HUES64 (cell line): ENCODE results near the gene SDHAF1.
A peak's percentile ranks its signal among the peaks of the same experiment; 100 is the strongest.
"Not testable (repeated sequence)": the region's sequence is repeated elsewhere in the genome, so short reads cannot be mapped to it uniquely, and the experiment has no call there.

Experiments
- H3K27ac ChIP-seq: 2 replicates; pipeline ENCODE4 v1.7.0; 2013; ENCODE audit warnings: low read depth, low read length, inconsistent platforms
- H3K27me3 ChIP-seq: 2 replicates; pipeline ENCODE4 v1.6.1; 2013; ENCODE audit warnings: mild to moderate bottlenecking, low read length; ENCODE audit not compliant: insufficient read depth
- H3K36me3 ChIP-seq: 2 replicates; pipeline ENCODE4 v1.6.1; 2013; ENCODE audit warnings: mild to moderate bottlenecking, low read length; ENCODE audit not compliant: insufficient read depth
- H3K4me1 ChIP-seq: 2 replicates; pipeline ENCODE4 v1.6.1; 2013; ENCODE audit warnings: mild to moderate bottlenecking, low read length, moderate library complexity; ENCODE audit not compliant: insufficient read depth
- H3K4me3 ChIP-seq: 2 replicates; pipeline ENCODE4 v1.5.1; 2013; ENCODE audit warnings: mild to moderate bottlenecking, low read length, moderate library complexity
- H3K9ac ChIP-seq: 2 replicates; pipeline ENCODE4 v1.6.1; 2013; ENCODE audit warnings: mild to moderate bottlenecking, low read depth, low read length
- H3K9me3 ChIP-seq: 2 replicates; pipeline ENCODE4 v1.6.1; 2013; ENCODE audit warnings: low read depth, low read length; ENCODE audit not compliant: insufficient read depth
- WGBS: fragments of 150-250, 120-280 bp; methylation state at CpG from one replicate; pipeline ENCODE4 v1.1.7; 2013; ENCODE audit warnings: missing lambda C conversion rate; 5-methylcytosine and 5-hydroxymethylcytosine counted together

The SDHAF1 gene

DNA sequence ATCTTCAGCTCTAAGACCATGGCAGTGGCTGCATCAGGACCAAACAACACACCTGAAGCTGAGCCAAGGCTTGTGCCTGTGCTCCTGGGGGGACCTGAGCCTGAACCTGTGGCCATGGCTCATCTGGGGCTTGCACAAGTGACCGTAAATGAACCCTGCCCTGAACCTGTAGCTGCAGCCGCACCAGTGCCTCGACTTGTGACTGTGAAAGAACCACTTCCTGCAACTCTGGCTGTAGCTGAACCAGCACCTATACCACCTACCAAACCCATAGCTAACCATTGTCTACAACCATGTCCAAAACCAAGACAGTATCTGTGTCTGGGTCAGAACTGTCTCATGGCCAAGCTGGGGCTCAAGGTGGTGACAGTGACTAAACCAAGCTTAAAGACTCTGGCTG is 28.2 kb upstream of the SDHAF1 start:
- Histone ChIP-seq H3K27me3 (peaks cover 11% of the 10 kb centered on the region; the same call in 1 of the 2 replicates), H3K9ac (no peak overlapping the region), H3K27ac (no peak overlapping the region), H3K4me1 (no peaks in the 10 kb centered on the region), H3K9me3 (no peaks in the 10 kb centered on the region), H3K4me3 (no peak overlapping the region), H3K36me3 (no peaks in the 10 kb centered on the region)
- WGBS = 85% methylated on average over 3 of the region's 3 CpGs

DNA sequence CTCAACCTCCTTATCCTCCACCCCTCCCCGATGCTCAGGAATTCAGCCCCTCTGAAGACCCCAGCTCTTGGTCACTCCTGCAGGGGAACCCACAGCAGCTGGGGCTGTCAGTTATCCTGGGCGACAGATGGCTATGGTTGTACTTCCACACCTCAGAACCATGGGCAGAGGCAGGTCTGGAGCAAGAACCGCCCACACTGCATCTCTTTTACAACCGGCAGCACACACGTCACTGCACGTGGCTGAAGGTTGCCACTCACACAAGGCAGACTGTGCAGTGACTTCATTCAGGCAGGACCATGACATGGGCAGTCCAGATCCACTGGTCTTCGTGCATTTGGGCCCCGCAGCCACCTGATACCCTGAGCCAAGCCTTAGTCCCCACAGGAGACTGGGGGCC is 21.5 kb upstream of the SDHAF1 start:
- H3K4me1 ChIP-seq = no peaks in the 10 kb centered on the region
- no peaks in the 10 kb centered on the region for H3K27me3 ChIP-seq
- WGBS = 44% methylated on average over 8 of the region's 8 CpGs

DNA sequence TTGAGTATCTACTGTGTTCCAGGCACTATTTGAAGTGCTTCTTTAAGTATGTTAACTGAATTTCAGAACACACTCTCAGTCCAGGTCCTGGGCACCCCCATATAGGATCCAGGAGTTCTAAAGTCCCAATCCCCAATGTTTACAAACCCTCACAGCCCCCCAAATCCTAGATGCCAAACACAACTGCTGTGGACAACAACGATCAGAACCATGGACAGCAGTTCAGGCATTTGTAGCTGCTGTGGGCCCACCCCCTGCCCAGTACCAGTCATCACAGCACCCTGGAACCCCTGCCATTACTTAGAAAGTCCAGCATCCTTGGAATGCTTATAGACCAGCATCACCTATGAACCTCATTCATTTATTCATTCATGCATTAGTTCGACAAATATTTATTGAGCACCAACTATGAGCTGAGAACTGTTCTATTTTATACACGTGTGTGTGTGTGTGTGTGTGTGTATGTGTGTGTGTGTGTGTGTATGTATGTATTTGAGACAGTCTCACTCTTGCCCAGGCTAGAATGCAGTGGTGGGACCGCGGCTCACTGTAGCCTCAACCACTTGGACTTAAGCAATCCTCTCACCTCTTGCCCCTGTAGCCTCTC is 19.3 kb upstream of the SDHAF1 start:
- Histone ChIP-seq H3K9ac (no peak overlapping the region), H3K4me1 (0 out of 2 replicates have a peak, but pooled peaks cover 3% of the 10 kb centered on the region), H3K27ac (no peak overlapping the region), H3K4me3 (no peak overlapping the region), H3K27me3 (no peaks in the 10 kb centered on the region), H3K9me3 (no peaks in the 10 kb centered on the region), H3K36me3 (no peaks in the 10 kb centered on the region)
- WGBS = 44% methylated on average over 5 of the region's 5 CpGs

More for the DNA sequence above, 21.5 kb upstream of the SDHAF1 start:
- Histone ChIP-seq H3K9ac (no peak overlapping the region), H3K36me3 (no peaks in the 10 kb centered on the region), H3K4me3 (no peak overlapping the region), H3K9me3 (no peaks in the 10 kb centered on the region), H3K27ac (no peak overlapping the region)

DNA sequence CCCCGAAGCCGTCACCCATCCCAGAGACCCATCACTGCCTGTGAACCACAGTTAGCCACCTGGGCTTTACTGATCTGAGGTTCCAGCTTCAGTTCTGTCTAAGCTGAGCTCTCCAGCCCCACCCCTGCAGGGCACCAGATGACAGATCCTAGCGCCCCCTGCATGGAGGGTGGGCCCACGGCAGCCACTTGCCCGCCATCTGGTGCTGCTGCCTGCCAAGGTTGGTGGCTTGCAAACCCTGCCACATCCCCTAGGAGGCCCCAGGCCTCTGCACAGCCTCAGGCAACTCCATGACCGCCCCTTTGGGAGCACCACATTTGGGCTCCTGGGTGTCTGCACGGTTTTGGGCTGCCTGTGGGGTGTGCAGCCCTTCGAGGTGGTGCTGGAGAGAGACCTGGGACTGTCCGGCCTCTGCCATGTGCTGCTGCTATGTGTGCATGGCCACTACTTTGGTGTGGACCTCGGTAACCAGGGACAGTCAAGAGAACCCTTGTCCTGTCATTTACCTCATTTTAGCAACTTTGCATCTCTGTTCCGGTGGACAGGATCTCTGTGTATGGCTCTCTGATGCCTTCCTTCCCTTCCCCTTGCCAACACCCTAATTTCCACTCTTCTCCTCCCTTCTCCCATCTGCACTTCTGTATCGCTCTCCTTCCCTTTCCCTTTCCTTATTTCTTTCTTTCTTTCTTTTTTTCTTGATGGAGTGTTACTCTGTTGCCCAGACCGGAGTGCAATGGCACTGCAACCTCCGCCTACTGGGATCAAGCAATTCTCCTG is 17.4 kb upstream of the SDHAF1 start:
- peaks cover 5% of the 10 kb centered on the region; the same call in 1 of the 2 replicates for H3K27me3 ChIP-seq
- no peak overlapping the region for H3K9ac ChIP-seq
- H3K36me3 ChIP-seq = no peaks in the 10 kb centered on the region
- no peak overlapping the region for H3K27ac ChIP-seq
- no peaks in the 10 kb centered on the region for H3K9me3 ChIP-seq
- H3K4me3 ChIP-seq = no peak overlapping the region
- 60% methylated on average over 14 of the region's 14 CpGs for WGBS
- H3K4me1 ChIP-seq = 0 out of 2 replicates have a peak, but pooled peaks cover 3% of the 10 kb centered on the region

DNA sequence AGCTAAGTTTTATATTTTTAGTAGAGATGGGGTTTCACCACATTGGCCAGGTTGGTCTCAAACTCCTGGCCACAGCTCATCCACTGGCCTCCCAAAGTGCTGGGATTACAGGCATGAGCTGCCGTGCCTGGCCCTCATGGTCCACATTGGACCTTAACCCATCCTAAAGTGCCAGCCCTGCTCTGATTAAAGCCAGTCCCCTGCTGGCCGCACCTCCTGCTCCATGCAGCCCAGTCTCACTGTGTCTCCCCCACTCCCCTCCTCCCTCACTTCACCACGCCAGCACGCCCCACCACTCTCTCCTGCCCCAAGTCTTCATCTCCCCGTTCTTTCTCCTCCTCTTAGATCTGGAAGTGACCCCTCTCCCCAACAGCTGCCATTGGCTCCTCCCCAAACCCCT is 16.7 kb upstream of the SDHAF1 start:
- H3K9me3 ChIP-seq = no peaks in the 10 kb centered on the region
- H3K36me3 ChIP-seq = no peaks in the 10 kb centered on the region
- H3K27me3 ChIP-seq = peaks cover 5% of the 10 kb centered on the region; the same call in 1 of the 2 replicates
- H3K27ac ChIP-seq = no peak overlapping the region
- H3K9ac ChIP-seq = no peak overlapping the region
- H3K4me1 ChIP-seq = 0 out of 2 replicates have a peak, but pooled peaks cover 3% of the 10 kb centered on the region
- 56% methylated on average over 5 of the region's 5 CpGs for WGBS
- no peak overlapping the region for H3K4me3 ChIP-seq

DNA sequence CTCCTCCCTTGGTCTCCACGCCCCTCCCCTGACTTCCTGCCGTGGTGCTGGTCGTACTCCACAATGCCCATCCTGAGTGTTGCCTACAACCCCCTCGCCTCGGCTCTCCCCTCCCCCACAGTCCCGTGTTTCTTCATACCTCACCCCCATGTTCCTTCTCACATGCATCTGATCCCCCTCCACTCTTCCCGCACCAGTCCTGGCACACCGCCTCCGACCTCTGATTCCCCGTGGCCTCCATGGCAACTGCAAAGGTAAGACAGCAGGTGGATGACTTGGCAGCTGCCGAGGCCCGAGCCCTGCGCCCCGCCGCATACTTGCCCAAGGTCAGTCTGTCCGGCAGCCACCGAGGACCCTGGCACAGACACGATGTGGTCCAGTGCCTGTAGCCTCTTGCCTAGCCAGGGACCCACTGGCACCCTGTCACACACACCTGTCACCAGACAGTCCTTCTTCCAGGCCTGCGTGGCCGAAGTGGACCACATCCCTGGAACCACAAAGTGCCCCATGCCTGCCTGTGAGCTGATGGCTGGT is 16.1 kb upstream of the SDHAF1 start:
- no peak overlapping the region for H3K4me3 ChIP-seq
- WGBS = 68% methylated on average over 20 of the region's 20 CpGs
- H3K27ac ChIP-seq = no peak overlapping the region
- 0 out of 2 replicates have a peak, but pooled peaks cover 3% of the 10 kb centered on the region for H3K4me1 ChIP-seq
- H3K36me3 ChIP-seq = no peaks in the 10 kb centered on the region
- H3K9ac ChIP-seq = no peak overlapping the region
- peaks cover 5% of the 10 kb centered on the region; the same call in 1 of the 2 replicates for H3K27me3 ChIP-seq
- no peaks in the 10 kb centered on the region for H3K9me3 ChIP-seq

DNA sequence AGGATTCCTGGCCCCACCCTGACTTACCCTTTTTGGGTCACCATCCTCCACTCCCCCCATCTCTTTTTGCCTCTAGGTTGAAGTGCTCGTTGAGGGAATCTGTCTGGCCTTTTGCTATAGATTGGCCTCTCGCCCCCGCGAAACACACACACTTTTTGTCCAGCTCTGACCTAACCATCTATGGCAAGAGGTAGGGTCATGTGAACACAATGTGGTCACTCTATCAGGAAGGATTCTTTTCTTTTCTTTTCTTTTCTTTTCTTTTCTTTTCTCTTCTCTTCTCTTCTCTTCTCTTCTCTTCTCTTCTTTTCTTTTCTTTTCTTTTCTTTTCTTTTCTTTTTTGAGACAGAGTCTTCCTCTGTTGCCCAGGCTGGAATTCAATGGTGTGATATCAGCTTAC is 14.0 kb upstream of the SDHAF1 start:
- H3K4me1 ChIP-seq, H3K4me3 ChIP-seq, H3K27ac ChIP-seq, H3K9me3 ChIP-seq, H3K9ac ChIP-seq, H3K36me3 ChIP-seq: not testable (repeated sequence)
- peaks cover 13% of the 10 kb centered on the region for H3K27me3 ChIP-seq
- WGBS = 93% methylated on average over 4 of the region's 4 CpGs

DNA sequence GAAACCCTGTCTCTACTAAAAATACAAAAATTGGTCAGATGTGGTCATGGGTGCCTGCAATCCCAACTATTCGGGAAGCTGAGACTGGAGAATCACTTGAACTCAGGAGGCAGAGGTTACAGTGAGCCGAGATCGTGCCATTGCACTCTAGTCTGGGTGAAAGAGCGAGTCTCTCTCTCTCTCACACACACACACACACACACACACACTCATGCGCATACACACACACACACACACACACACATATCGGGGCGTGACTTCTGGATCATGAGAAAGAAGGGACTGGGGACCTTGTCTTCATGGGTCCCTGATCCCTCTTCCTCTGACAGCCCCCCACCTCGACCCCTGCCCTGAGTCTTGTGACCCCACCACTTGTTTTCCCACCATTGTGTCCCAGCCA is 11.8 kb upstream of the SDHAF1 start:
- 0 out of 2 replicates have a peak, but pooled peaks cover 3% of the 10 kb centered on the region for H3K4me1 ChIP-seq
- H3K9ac ChIP-seq = no peak overlapping the region
- H3K27me3 ChIP-seq = peaks cover 21% of the 10 kb centered on the region
- H3K4me3 ChIP-seq = no peak overlapping the region
- no peaks in the 10 kb centered on the region for H3K9me3 ChIP-seq
- no peaks in the 10 kb centered on the region for H3K36me3 ChIP-seq
- WGBS = 72% methylated on average over 8 of the region's 8 CpGs
- H3K27ac ChIP-seq = no peak overlapping the region

DNA sequence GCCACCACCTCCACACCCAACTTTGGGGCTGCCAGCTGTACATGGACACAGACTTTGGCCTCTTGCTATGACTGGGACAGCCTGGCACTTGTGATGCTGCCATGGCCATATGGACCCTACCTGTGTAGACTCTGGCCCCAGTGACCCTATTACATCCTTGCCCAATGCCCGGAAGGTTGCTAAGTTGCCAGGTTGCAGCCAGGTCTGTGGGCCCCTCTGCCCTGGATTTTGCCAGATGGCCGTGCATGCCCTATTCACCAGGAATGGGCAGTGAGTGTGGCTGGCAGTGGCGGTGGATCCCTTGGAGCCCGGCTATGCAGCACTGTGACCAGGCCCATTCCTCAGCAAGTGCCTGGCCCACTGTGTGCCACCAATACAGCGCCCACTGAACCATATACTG is 8.9 kb upstream of the SDHAF1 start:
- WGBS = 80% methylated on average over 5 of the region's 5 CpGs
- Histone ChIP-seq H3K4me3 (no peak overlapping the region), H3K27ac (no peak overlapping the region), H3K4me1 (no peaks in the 10 kb centered on the region), H3K36me3 (no peaks in the 10 kb centered on the region), H3K9ac (no peak overlapping the region), H3K9me3 (peaks cover 3% of the 10 kb centered on the region; the same call in 1 of the 2 replicates), H3K27me3 (peaks cover 21% of the 10 kb centered on the region)

DNA sequence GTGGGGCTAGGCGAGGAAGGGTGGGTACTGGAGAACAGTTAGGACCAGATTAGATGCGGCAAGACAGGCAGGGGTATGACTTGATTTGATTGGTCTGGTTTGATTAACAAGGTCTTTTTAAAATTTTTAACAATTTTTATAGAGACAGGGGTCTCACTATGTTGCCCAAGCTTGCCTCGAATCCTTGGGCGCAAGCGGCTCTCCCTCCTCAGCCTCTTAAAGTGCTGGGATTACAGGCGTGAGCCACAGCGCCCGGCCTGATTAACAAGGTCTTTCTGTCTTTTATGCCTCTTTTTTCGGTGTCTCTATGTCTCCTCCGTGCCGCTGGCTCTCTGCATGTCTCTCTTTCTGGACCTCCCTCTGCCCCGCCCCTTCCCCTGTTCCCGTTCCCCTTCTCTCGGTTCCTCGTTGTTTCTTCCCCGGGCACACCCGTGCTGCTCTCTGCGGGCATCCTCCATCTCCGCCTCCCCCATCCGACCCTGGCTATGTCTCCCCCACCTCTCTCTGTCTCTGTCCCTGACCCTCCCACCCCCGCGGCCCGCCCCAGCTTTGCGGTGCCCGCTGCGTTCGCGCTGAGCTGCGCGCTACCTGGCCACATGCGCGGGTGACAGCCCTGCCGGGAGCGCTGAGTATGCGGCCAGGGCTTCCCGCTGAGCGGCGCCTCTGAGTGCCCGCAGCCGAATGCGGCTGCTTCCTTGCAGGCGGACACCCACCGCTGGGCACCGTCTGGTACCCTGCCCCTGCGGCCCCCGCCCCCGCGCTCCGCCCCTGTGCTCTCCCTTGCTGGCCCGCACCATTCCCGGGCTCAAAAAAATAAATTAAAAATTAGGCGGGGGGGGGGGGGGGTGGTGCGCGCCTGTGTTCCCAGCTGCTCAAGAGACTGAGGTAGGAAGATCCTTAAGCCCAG is 8.1 kb upstream of the SDHAF1 start:
- Histone ChIP-seq H3K4me1 (no peaks in the 10 kb centered on the region), H3K9me3 (peaks cover 3% of the 10 kb centered on the region; the same call in 1 of the 2 replicates), H3K27me3 (peaks cover 21% of the 10 kb centered on the region), H3K36me3 (no peaks in the 10 kb centered on the region), H3K4me3 (peak overlapping the region; percentile 50), H3K9ac (no peak overlapping the region), H3K27ac (no peak overlapping the region)
- WGBS = 7% methylated on average over 54 of the region's 54 CpGs
